GM23338 (cell line): ENCODE measurements around the gene TCFL5. TPM values are rescaled to one million over a fixed set of nuclear protein-coding genes. Genes with fewer than 3 reads are reported as not detected.

Source experiments
- ATAC-seq: fragments of 200-7000 bp; cut with Tn5 transposase; 3 replicates; pipeline ENCODE4 v1.9.1; 2020
- DNase-seq: peaks from one replicate; pipeline ENCODE4 v3.0.0-alpha.2; 2015; ENCODE audit warnings: low spot score
- H2AFZ ChIP-seq: fragments of 200-600 bp; sonication (generic); 2 replicates; pipeline ENCODE4 v1.8.0; 2016; ENCODE audit warnings: antibody characterized with exemption, mild to moderate bottlenecking, moderate library complexity
- H3F3A ChIP-seq: fragments of 200-600 bp; sonication (generic); replicated peaks from 2 replicates; pipeline ENCODE4 v1.8.0; 2017; ENCODE audit warnings: antibody characterized with exemption, mixed run types, low read depth
- H3K27ac ChIP-seq: fragments of 200-600 bp; sonication (generic); 2 replicates; pipeline ENCODE4 v1.6.1; 2016; ENCODE audit warnings: low read depth
- H3K27me3 ChIP-seq: fragments of 200-600 bp; sonication (generic); 2 replicates; pipeline ENCODE4 v1.8.0; 2016; ENCODE audit warnings: mild to moderate bottlenecking, mixed run types, moderate library complexity; ENCODE audit not compliant: insufficient read depth
- H3K36me3 ChIP-seq: fragments of 200-600 bp; sonication (generic); 2 replicates; pipeline ENCODE4 v1.8.0; 2016; ENCODE audit warnings: mild to moderate bottlenecking; ENCODE audit not compliant: insufficient read depth
- H3K4me1 ChIP-seq: fragments of 200-600 bp; sonication (generic); 2 replicates; pipeline ENCODE4 v1.8.0; 2016; ENCODE audit warnings: mild to moderate bottlenecking, moderate library complexity; ENCODE audit not compliant: insufficient read depth
- H3K4me2 ChIP-seq: fragments of 200-600 bp; sonication (generic); 2 replicates; pipeline ENCODE4 v1.7.1; 2017; ENCODE audit warnings: mixed run types
- H3K4me3 ChIP-seq: fragments of 200-600 bp; sonication (generic); 2 replicates; pipeline ENCODE4 v1.6.1; 2016; ENCODE audit warnings: mixed run types
- H3K79me2 ChIP-seq: fragments of 200-600 bp; sonication (generic); replicated peaks from 2 replicates; pipeline ENCODE4 v1.8.0; 2017; ENCODE audit warnings: mild to moderate bottlenecking; ENCODE audit not compliant: insufficient read depth
- H3K9me2 ChIP-seq: fragments of 200-600 bp; sonication (generic); 2 replicates; pipeline ENCODE4 v1.8.0; 2017; ENCODE audit not compliant: insufficient read depth
- H4K20me1 ChIP-seq: fragments of 200-600 bp; sonication (generic); replicated peaks from 2 replicates; pipeline ENCODE4 v1.8.0; 2017; ENCODE audit warnings: mild to moderate bottlenecking; ENCODE audit not compliant: insufficient read depth
- H3K27ac Mint-ChIP-seq: 2 replicates; pipeline ENCODE4 v1.8.0; 2020; ENCODE audit warnings: inconsistent platforms, mild to moderate bottlenecking, moderate library complexity, mixed read lengths
- H3K27me3 Mint-ChIP-seq: 3 replicates; pipeline ENCODE4 v1.8.0; 2022; ENCODE audit warnings: low read depth, mild to moderate bottlenecking, moderate library complexity, mixed read lengths, inconsistent platforms; ENCODE audit not compliant: insufficient read depth, poor library complexity
- H3K36me3 Mint-ChIP-seq: 3 replicates; pipeline ENCODE4 v1.8.0; 2021; ENCODE audit warnings: low read depth, mild to moderate bottlenecking, inconsistent platforms, moderate library complexity, mixed read lengths
- H3K4me1 Mint-ChIP-seq: 3 replicates; pipeline ENCODE4 v1.8.0; 2020; ENCODE audit warnings: mild to moderate bottlenecking, inconsistent platforms, mixed read lengths
- H3K4me3 Mint-ChIP-seq: 3 replicates; pipeline ENCODE4 v1.8.0; 2021; ENCODE audit warnings: moderate library complexity, mild to moderate bottlenecking, inconsistent platforms, mixed read lengths
- H3K9me3 Mint-ChIP-seq: 3 replicates; pipeline ENCODE4 v1.8.0; 2020; ENCODE audit warnings: moderate library complexity, mild to moderate bottlenecking, inconsistent platforms, mixed read lengths
- CREB1 ChIP-seq: fragments of 250-450 bp; sonication (Bioruptor Pico); IDR thresholded peaks from 2 replicates; pipeline ENCODE4 v1.5.0; 2020; ENCODE audit warnings: low read depth, mild to moderate bottlenecking, moderate library complexity
- CTCF ChIP-seq, 2 experiments: fragments of 200-600 bp in 1 of 2; sonication (generic) in 1 of 2; conservative IDR thresholded peaks; 2 replicates each; pipeline versions ENCODE4 v1.5.1 to v1.6.1; 2016 to 2017; ENCODE audit warnings: antibody characterized with exemption in 2 of 2, low read depth in 2 of 2, mild to moderate bottlenecking in 2 of 2, moderate library complexity in 1 of 2
- ETS1 ChIP-seq: IDR thresholded peaks from 2 replicates; pipeline ENCODE4 v1.6.1; 2016; ENCODE audit warnings: antibody characterized with exemption
- EZH2 ChIP-seq: fragments of 200-600 bp; sonication (generic); IDR thresholded peaks from one replicate; pipeline ENCODE4 v1.8.0; 2017; ENCODE audit warnings: antibody characterized with exemption, mild to moderate bottlenecking, low read depth; ENCODE audit not compliant: unreplicated experiment
- JUNB ChIP-seq: IDR thresholded peaks from one replicate; pipeline ENCODE4 v1.6.1; 2016; ENCODE audit warnings: antibody characterized with exemption; ENCODE audit not compliant: unreplicated experiment
- NANOG ChIP-seq: IDR thresholded peaks from 2 replicates; pipeline ENCODE4 v1.6.1; 2016; ENCODE audit warnings: antibody characterized with exemption, borderline replicate concordance
- POLR2AphosphoS5 ChIP-seq: IDR thresholded peaks from 2 replicates; pipeline ENCODE4 v1.6.1; 2016; ENCODE audit warnings: antibody characterized with exemption, low read depth
- STAT1 ChIP-seq: IDR thresholded peaks from one replicate; pipeline ENCODE4 v1.6.1; 2016; ENCODE audit warnings: antibody characterized with exemption; ENCODE audit not compliant: unreplicated experiment
- ZNF462 ChIP-seq: fragments of 250-450 bp; sonication (Bioruptor Pico); IDR thresholded peaks from 2 replicates; pipeline ENCODE4 v1.5.0; 2020; ENCODE audit warnings: mild to moderate bottlenecking, moderate library complexity
- polyA plus RNA-seq: library from polyadenylated mRNA; unstranded; fragments of >200 nt; fragmentation: Nextera tagmentation; extraction: Ambion mirVana; gene quantifications from 2 replicates; pipeline ENCODE4 v1.2.1, GENCODE V29; 2016
- total RNA-seq: library from RNA; depleted of rRNA; stranded (reverse); fragments of >200 nt; shearing (Covaris generic); gene quantifications from 2 replicates; pipeline ENCODE4 v1.2.3, GENCODE V29; 2014
- TF ChIP-seq, protein P1 (sequence below): IDR thresholded peaks from one replicate; pipeline ENCODE4 v1.6.1; 2018; ENCODE audit warnings: antibody characterized with exemption; ENCODE audit not compliant: unreplicated experiment

TCFL5 gene
- total and polyA plus RNA-seq, 2 experiments from 2014 or later, result 5.8 to 19.3 TPM

- Mint-ChIP-seq H3K27ac (no peak overlapping the region), H3K27me3 (peaks cover 15% of the 10 kb centered on the region), H3K36me3 (peaks cover 30% of the 10 kb centered on the region), H3K9me3 (no peaks in the 10 kb centered on the region; the same call in 2 of the 3 replicates), H3K4me1 (peaks cover 21% of the 10 kb centered on the region), H3K4me3 (no peak overlapping the region)
- no peak for TF ChIP-seq NANOG
- TF ChIP-seq ZNF462 (CRISPR knock-in tag), result no peak
- TF ChIP-seq POLR2AphosphoS5, result no peak
- TF ChIP-seq STAT1, result no peak
- no peak for TF ChIP-seq CTCF (conservative IDR thresholded peaks at IDR 0.05; ENCODE audit: low read depth in 2 of 2)
- TF ChIP-seq, protein P1, sequence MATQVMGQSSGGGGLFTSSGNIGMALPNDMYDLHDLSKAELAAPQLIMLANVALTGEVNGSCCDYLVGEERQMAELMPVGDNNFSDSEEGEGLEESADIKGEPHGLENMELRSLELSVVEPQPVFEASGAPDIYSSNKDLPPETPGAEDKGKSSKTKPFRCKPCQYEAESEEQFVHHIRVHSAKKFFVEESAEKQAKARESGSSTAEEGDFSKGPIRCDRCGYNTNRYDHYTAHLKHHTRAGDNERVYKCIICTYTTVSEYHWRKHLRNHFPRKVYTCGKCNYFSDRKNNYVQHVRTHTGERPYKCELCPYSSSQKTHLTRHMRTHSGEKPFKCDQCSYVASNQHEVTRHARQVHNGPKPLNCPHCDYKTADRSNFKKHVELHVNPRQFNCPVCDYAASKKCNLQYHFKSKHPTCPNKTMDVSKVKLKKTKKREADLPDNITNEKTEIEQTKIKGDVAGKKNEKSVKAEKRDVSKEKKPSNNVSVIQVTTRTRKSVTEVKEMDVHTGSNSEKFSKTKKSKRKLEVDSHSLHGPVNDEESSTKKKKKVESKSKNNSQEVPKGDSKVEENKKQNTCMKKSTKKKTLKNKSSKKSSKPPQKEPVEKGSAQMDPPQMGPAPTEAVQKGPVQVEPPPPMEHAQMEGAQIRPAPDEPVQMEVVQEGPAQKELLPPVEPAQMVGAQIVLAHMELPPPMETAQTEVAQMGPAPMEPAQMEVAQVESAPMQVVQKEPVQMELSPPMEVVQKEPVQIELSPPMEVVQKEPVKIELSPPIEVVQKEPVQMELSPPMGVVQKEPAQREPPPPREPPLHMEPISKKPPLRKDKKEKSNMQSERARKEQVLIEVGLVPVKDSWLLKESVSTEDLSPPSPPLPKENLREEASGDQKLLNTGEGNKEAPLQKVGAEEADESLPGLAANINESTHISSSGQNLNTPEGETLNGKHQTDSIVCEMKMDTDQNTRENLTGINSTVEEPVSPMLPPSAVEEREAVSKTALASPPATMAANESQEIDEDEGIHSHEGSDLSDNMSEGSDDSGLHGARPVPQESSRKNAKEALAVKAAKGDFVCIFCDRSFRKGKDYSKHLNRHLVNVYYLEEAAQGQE, result no peak
- TF ChIP-seq ETS1, result no peak
- no peak for TF ChIP-seq JUNB
- TF ChIP-seq EZH2, result no peak
- TF ChIP-seq CREB1 (CRISPR knock-in tag), result no peak
- Histone ChIP-seq H3F3A (0 out of 2 replicates have a peak, but pooled peaks cover 4% of the 10 kb centered on the region), H3K27me3 (no peaks in the 10 kb centered on the region), H3K79me2 (no peaks in the 10 kb centered on the region), H3K4me1 (0 out of 2 replicates have a peak, but pooled peaks cover 4% of the 10 kb centered on the region), H2AFZ (no peak overlapping the region), H3K27ac (no peak overlapping the region), H4K20me1 (no peaks in the 10 kb centered on the region), H3K9me2 (no peaks in the 10 kb centered on the region), H3K4me3 (no peak overlapping the region), H3K4me2 (no peak overlapping the region), H3K36me3 (0 out of 2 replicates have a peak, but pooled peaks cover 7% of the 10 kb centered on the region)
- DNase-seq (no peak), ATAC-seq (no peak)
Measured at GRCh38 chr20:62838128-62838891, 23.3 kb downstream of the TCFL5 start.
